H9 (cell line): Measurements from ENCODE around the gene LFNG. TPM values are rescaled to one million over a fixed set of nuclear protein-coding genes. Genes with fewer than 3 reads are reported as not detected.
A peak's percentile ranks its signal among the peaks of the same experiment; 100 is the strongest.

Experiments
- DNase-seq: peaks from one replicate; pipeline ENCODE4 v3.0.0-alpha.2; 2017
- H2AFZ ChIP-seq: one replicate; pipeline ENCODE4 v1.6.1; 2013; ENCODE audit warnings: mild to moderate bottlenecking, low read length, control low read depth, moderate library complexity
- H2AK5ac ChIP-seq: 2 replicates; pipeline ENCODE4 v1.6.1; 2013; ENCODE audit warnings: low read length, control low read depth, mixed read lengths; ENCODE audit not compliant: insufficient read length
- H2BK120ac ChIP-seq: one replicate; pipeline ENCODE4 v1.6.1; 2013; ENCODE audit warnings: low read depth, mild to moderate bottlenecking, low read length, control low read depth, inconsistent platforms; ENCODE audit not compliant: poor library complexity, severe bottlenecking
- H2BK12ac ChIP-seq: 2 replicates; pipeline ENCODE4 v1.6.1; 2013; ENCODE audit warnings: low read length, control low read depth, mixed read lengths, low read depth; ENCODE audit not compliant: insufficient read length
- H2BK15ac ChIP-seq: 2 replicates; pipeline ENCODE4 v1.6.1; 2013; ENCODE audit warnings: low read depth, low read length, control low read depth
- H2BK20ac ChIP-seq: one replicate; pipeline ENCODE4 v1.6.1; 2013; ENCODE audit warnings: low read depth, mild to moderate bottlenecking, low read length, control low read depth, inconsistent platforms; ENCODE audit not compliant: poor library complexity, severe bottlenecking
- H2BK5ac ChIP-seq: 2 replicates; pipeline ENCODE4 v1.6.1; 2013; ENCODE audit warnings: low read length, control low read depth, mixed read lengths; ENCODE audit not compliant: insufficient read length
- H3K14ac ChIP-seq: 2 replicates; pipeline ENCODE4 v1.6.1; 2013; ENCODE audit warnings: low read length, control low read depth; ENCODE audit not compliant: insufficient read depth
- H3K18ac ChIP-seq: 2 replicates; pipeline ENCODE4 v1.6.1; 2013; ENCODE audit warnings: low read depth, mild to moderate bottlenecking, mixed read lengths, low read length, control low read depth; ENCODE audit not compliant: insufficient read length
- H3K23ac ChIP-seq: 2 replicates; pipeline ENCODE4 v1.6.1; 2013; ENCODE audit warnings: low read length, control low read depth, mixed read lengths, low read depth; ENCODE audit not compliant: insufficient read length
- H3K23me2 ChIP-seq: 2 replicates; pipeline ENCODE4 v1.6.1; 2013; ENCODE audit warnings: low read depth, mild to moderate bottlenecking, mixed read lengths, low read length, control low read depth; ENCODE audit not compliant: insufficient read length, poor library complexity, severe bottlenecking
- H3K27ac ChIP-seq: 2 replicates; pipeline ENCODE4 v1.5.1; 2013; ENCODE audit warnings: low read length, control low read depth, mixed read lengths, low read depth; ENCODE audit not compliant: insufficient read length
- H3K27me3 ChIP-seq: 2 replicates; pipeline ENCODE4 v1.6.1; 2013; ENCODE audit warnings: low read length, control low read depth, inconsistent platforms; ENCODE audit not compliant: insufficient read depth
- H3K4ac ChIP-seq: 2 replicates; pipeline ENCODE4 v1.6.1; 2013; ENCODE audit warnings: low read depth, mild to moderate bottlenecking, control low read depth, inconsistent platforms, low read length, moderate library complexity
- H3K4me1 ChIP-seq: 2 replicates; pipeline ENCODE4 v1.6.1; 2013; ENCODE audit warnings: low read length, control low read depth, inconsistent platforms; ENCODE audit not compliant: insufficient read depth
- H3K4me2 ChIP-seq: 2 replicates; pipeline ENCODE4 v1.6.1; 2013; ENCODE audit warnings: low read length, control low read depth, mixed read lengths; ENCODE audit not compliant: insufficient read length, insufficient read depth
- H3K56ac ChIP-seq: 2 replicates; pipeline ENCODE4 v1.6.1; 2013; ENCODE audit warnings: low read depth, mild to moderate bottlenecking, mixed read lengths, low read length, control low read depth; ENCODE audit not compliant: insufficient read length
- H3K79me1 ChIP-seq: 2 replicates; pipeline ENCODE4 v1.6.1; 2013; ENCODE audit warnings: low read depth, mild to moderate bottlenecking, moderate library complexity, low read length, control low read depth, inconsistent platforms; ENCODE audit not compliant: insufficient read depth, poor library complexity, severe bottlenecking
- H3K79me2 ChIP-seq: 2 replicates; pipeline ENCODE4 v1.6.1; 2013; ENCODE audit warnings: low read length, control low read depth, inconsistent platforms; ENCODE audit not compliant: insufficient read depth
- H3K9ac ChIP-seq: 2 replicates; pipeline ENCODE4 v1.6.1; 2013; ENCODE audit warnings: low read length, control low read depth, mixed read lengths; ENCODE audit not compliant: insufficient read length; ENCODE audit errors: extremely low read depth
- H3K9me3 ChIP-seq: one replicate; pipeline ENCODE4 v1.6.1; 2013; ENCODE audit warnings: low read depth, low read length, inconsistent platforms; ENCODE audit not compliant: control insufficient read depth
- H3T11ph ChIP-seq: one replicate; pipeline ENCODE4 v1.6.1; 2013; ENCODE audit warnings: mild to moderate bottlenecking, low read length, control low read depth, inconsistent platforms
- H4K20me1 ChIP-seq: one replicate; pipeline ENCODE4 v1.6.1; 2013; ENCODE audit not compliant: control insufficient read depth, insufficient read length, insufficient read depth
- H4K5ac ChIP-seq: 2 replicates; pipeline ENCODE4 v1.6.1; 2013; ENCODE audit warnings: low read depth, mild to moderate bottlenecking, mixed read lengths, low read length, control low read depth; ENCODE audit not compliant: insufficient read length
- H4K8ac ChIP-seq: replicated peaks from 2 replicates; pipeline ENCODE4 v1.6.1; 2013; ENCODE audit warnings: low read length, control low read depth, mixed read lengths, low read depth; ENCODE audit not compliant: insufficient read length
- H4K91ac ChIP-seq: 2 replicates; pipeline ENCODE4 v1.6.1; 2013; ENCODE audit warnings: low read depth, mild to moderate bottlenecking, moderate library complexity, mixed read lengths, low read length, control low read depth; ENCODE audit not compliant: insufficient read length
- H3K27ac Mint-ChIP-seq, 3 experiments: 2 replicates in 2 of 3; 3 replicates in 1 of 3; pipeline ENCODE4 v1.8.0; 2020 to 2021; ENCODE audit warnings: mixed read lengths in 3 of 3, mild to moderate bottlenecking in 1 of 3, moderate library complexity in 1 of 3
- H3K27me3 Mint-ChIP-seq: 2 replicates; pipeline ENCODE4 v1.8.0; 2021; ENCODE audit warnings: low read depth, mild to moderate bottlenecking, moderate library complexity, mixed read lengths
- H3K36me3 Mint-ChIP-seq, 3 experiments: 2 replicates in 2 of 3; 3 replicates in 1 of 3; pipeline ENCODE4 v1.8.0; 2020 to 2021; ENCODE audit warnings: low read depth in 3 of 3, mixed read lengths in 3 of 3; ENCODE audit not compliant: insufficient read depth in 1 of 3
- H3K4me1 Mint-ChIP-seq, 2 experiments: 2 replicates each; pipeline ENCODE4 v1.8.0; 2020; ENCODE audit warnings: mixed read lengths in 2 of 2
- H3K4me3 Mint-ChIP-seq, 2 experiments: 2 replicates in 1 of 2; 3 replicates in 1 of 2; pipeline ENCODE4 v1.8.0; 2020 to 2021; ENCODE audit warnings: mild to moderate bottlenecking in 2 of 2, mixed read lengths in 2 of 2, moderate library complexity in 1 of 2
- H3K9me3 Mint-ChIP-seq, 2 experiments: 2 replicates in 1 of 2; 3 replicates in 1 of 2; pipeline ENCODE4 v1.8.0; 2020; ENCODE audit warnings: mild to moderate bottlenecking in 2 of 2, mixed read lengths in 2 of 2, moderate library complexity in 1 of 2
- CTCF ChIP-seq: fragments of 200-600 bp; sonication (generic); conservative IDR thresholded peaks from 3 replicates; pipeline ENCODE4 v1.8.0; 2021; ENCODE audit warnings: antibody characterized with exemption, mild to moderate bottlenecking
- WGBS: extraction: QIAGEN DNeasy Blood & Tissue Kit; methylation state at CpG from one replicate; pipeline ENCODE4 v1.1.7; 2013; ENCODE audit warnings: missing lambda C conversion rate, low lambda C conversion rate, mixed read lengths; ENCODE audit not compliant: insufficient read length; ENCODE audit errors: extremely low coverage; 5-methylcytosine and 5-hydroxymethylcytosine counted together
- total RNA-seq: library from RNA; stranded (reverse); gene quantifications from 2 replicates; pipeline ENCODE4 v1.2.1, GENCODE V29; 2021

LFNG gene
- total RNA-seq, 1 experiment from 2014 or later: 52.9 TPM

DNA sequence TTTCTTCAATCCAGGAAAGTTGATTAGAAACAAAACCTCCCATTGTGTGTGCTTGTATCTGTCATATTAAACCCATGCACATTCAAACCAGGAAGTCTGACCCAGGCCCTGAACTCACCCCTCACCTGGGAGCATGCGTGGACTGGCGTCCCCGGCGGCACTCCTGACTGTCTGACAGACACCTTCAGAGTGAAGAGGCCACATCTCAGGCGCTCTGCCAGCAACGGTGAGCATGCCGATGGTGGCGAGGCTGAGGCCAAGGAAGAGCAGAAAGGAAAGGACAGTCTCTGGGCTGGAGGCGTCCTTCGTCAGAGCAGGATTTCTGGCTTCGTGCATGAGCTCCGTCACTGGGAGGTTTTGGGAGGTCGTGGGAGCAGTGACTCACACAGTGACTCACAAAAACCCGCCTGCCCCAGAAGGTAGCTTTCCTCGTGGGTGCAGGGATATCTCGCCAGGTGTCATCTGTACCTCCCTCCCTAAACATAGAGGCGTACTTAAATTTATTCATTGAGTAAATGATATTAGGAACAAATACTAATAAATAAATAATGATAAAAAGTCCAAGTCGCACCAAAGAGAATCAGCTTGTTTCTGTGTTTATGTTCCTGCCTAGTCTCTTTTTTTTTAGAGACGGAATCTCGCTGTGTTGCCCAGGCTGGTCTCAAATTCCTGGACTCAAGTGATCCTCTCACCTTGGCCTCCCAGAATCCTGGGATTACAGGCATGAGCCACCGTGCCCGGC is 52.7 kb downstream of the LFNG start:
- no peak overlapping the region for H3K18ac ChIP-seq
- peaks cover 0 to 3% of the 10 kb centered on the region in 2 experiments; a peak in 2 of 5 replicates for H3K9me3 Mint-ChIP-seq
- DNase-seq: no peak
- H3T11ph ChIP-seq: no peak overlapping the region
- WGBS: no CpG with 5 or more reads among the region's 22 CpGs
- TF ChIP-seq CTCF: no peak
- H2BK120ac ChIP-seq: no peak overlapping the region
- no peaks in the 10 kb centered on the region for H3K79me2 ChIP-seq
- no peaks in the 10 kb centered on the region for H3K23me2 ChIP-seq
- H3K36me3 Mint-ChIP-seq: peaks cover 0 to 3% (median 0%) of the 10 kb centered on the region in 3 experiments; a peak in 4 of 7 replicates
- H3K27me3 ChIP-seq: no peaks in the 10 kb centered on the region
- no peak overlapping the region for H3K9ac ChIP-seq
- no peak overlapping the region for H3K4ac ChIP-seq
- no peak overlapping the region for H2AK5ac ChIP-seq
- no peak overlapping the region for H4K5ac ChIP-seq
- no peaks in the 10 kb centered on the region for H3K27me3 Mint-ChIP-seq
- no peak overlapping the region for H3K56ac ChIP-seq
- H2BK12ac ChIP-seq: no peak overlapping the region
- H4K91ac ChIP-seq: no peak overlapping the region
- H3K79me1 ChIP-seq: no peaks in the 10 kb centered on the region
- H3K23ac ChIP-seq: no peak overlapping the region
- no peak overlapping the region for H3K14ac ChIP-seq
- H4K20me1 ChIP-seq: no peaks in the 10 kb centered on the region
- no peak overlapping the region for H2BK20ac ChIP-seq
- no peaks in the 10 kb centered on the region for H3K4me1 ChIP-seq
- no peak overlapping the region for H3K4me3 Mint-ChIP-seq
- H3K27ac Mint-ChIP-seq: peak overlapping the region; percentile 5 to 76 (median 34); a peak in 4 of 7 replicates
- no peaks in the 10 kb centered on the region for H3K9me3 ChIP-seq
- H4K8ac ChIP-seq: no peak overlapping the region
- H2BK5ac ChIP-seq: no peak overlapping the region
- peaks cover 4 to 6% of the 10 kb centered on the region in 2 experiments; a peak in 2 of 4 replicates for H3K4me1 Mint-ChIP-seq
- no peak overlapping the region for H2BK15ac ChIP-seq
- H3K4me2 ChIP-seq: no peak overlapping the region
- no peak overlapping the region for H3K27ac ChIP-seq
- H2AFZ ChIP-seq: no peak overlapping the region
